HL-60/S4 treated with phorbol 12-myristate 13-acetate at 8.2 ng/mL for 4 days and 3 days (cell line): ENCODE results near the gene GAN.

Experiments
- in situ Hi-C: fragments of 300-500 bp; cut with MboI; formaldehyde crosslinking; loops from 2 replicates; pipeline ENCODE4 v1.15.0; 2022; ENCODE audit warnings: low sequenced_read_pairs

The GAN gene, protein sequence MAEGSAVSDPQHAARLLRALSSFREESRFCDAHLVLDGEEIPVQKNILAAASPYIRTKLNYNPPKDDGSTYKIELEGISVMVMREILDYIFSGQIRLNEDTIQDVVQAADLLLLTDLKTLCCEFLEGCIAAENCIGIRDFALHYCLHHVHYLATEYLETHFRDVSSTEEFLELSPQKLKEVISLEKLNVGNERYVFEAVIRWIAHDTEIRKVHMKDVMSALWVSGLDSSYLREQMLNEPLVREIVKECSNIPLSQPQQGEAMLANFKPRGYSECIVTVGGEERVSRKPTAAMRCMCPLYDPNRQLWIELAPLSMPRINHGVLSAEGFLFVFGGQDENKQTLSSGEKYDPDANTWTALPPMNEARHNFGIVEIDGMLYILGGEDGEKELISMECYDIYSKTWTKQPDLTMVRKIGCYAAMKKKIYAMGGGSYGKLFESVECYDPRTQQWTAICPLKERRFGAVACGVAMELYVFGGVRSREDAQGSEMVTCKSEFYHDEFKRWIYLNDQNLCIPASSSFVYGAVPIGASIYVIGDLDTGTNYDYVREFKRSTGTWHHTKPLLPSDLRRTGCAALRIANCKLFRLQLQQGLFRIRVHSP

DNA sequence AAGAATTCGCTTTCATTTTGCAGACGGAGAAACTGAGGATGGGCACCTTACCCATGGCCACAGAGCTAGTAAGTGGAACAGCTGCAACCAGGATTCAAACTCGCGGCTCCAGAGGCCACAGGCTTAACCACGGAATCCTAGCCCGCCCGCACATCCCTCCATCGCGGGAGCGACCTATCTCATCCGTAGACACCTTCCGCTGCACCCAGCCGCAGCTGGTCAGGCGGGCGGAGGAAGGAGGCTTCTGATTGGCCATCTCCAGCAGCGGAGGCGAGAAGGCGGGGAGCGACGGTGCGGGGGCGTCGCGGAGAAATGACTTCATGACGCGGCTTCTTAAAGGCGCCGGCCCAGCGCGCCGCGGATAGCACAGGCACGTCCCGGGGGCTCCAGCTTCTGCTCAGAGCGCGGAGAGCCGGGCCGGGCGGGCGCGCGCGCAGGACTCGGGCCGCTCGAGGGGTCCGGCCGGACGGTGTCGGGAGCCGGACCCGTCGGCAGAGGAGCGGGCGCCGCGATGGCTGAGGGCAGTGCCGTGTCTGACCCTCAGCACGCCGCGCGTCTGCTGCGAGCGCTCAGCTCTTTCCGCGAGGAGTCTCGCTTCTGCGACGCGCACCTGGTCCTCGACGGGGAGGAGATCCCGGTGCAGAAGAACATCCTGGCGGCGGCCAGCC, at the start of gene GAN:
TSS of gene GAN (plus strand) at position 360 of the 668 bp plus-strand sequence. CDS start at position 512, 152 bp downstream.
- in situ Hi-C loops = no loop called here

DNA sequence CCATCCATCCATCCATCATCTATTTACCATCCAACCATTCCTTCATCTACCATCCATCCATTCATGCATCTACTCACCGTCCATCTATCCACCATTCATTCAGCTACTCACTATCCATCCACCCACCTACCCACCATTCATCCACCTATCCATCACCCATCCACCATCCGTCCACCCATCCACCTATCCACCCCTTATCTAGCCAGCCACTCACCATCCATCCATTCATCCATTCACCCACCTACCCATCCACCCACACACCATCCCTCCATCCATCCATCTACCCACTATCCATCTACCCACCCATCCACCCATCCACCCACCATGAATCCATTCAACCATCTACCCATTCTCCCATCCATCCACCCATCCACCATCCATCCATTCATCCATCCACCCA, 49.7 kb upstream of the GAN start:
- in situ Hi-C loops = no loop called here

DNA sequence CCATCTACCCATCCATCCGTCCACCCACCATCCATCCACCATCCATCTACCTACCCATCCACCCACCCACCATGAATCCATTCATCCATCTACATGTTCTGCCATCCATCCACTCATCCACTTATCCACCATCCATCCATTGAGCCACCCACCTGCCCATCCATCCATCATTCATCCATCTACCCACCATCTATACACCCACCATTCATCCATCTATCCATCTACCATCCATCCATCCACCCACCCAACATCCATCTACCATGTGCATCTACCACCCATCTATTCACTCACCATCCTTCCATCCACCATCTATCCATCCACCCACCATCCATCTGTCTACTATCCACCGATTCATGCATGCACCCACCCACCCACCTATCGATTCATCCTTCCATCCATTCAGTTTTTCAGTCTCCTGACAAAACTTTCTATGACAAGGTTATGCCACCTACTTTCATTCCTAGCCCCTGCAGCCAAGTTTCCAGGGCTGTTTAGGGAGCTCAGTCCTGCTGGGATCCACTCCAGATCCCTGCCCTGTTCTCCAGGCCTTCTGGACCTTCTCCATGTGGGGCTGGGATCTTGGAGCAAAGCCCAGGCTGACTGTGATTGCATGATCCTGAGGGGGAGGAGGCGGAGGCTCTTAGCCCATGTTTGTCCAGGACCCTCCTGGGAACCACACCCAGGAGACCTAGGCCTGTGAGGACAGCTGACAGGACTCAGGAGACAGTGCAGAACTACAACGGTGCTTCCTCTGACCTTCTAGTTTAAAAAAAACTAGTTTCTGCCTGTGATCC, 48.9 kb upstream of the GAN start:
- in situ Hi-C loops = no loop called here

DNA sequence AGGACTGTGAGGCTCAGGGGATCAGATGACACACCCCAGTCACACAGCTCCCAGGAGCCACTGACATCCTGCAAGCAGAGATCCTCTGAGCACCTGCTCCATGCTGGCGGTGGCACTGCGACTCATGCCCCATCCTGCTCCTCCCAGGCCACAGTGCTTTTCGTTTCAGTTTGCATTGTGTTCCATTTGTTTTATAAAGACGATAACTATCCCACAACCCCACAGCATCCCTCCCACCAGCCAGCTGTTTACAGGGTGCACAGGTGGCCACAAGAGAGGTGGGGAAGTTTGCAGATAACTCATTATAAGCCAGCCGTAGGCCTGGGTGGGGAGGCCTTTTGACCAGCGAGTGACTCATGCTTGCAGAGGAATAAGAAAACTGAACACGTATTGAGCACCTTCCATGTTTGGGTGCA, 48.1 kb upstream of the GAN start:
- in situ Hi-C loops = no loop called here

DNA sequence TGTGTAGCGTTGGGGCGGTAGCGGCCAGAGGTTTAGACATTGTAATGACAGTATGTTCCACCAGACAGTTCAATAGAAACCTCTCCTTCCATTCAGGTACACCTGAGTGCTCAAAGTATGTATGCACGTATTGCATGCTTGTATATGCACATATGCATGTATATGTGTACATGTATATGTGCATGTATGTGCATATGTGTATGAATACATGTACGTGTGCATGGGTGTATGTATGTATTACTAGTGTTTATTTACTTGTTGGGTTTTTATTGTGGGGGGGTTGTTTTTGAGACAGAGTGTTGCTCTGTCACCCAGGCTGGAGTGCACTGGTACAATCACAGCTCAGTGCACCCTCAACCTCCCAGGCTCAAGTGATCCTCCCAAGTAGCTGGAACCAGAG, 46.3 kb upstream of the GAN start:
- in situ Hi-C loops = no loop called here

DNA sequence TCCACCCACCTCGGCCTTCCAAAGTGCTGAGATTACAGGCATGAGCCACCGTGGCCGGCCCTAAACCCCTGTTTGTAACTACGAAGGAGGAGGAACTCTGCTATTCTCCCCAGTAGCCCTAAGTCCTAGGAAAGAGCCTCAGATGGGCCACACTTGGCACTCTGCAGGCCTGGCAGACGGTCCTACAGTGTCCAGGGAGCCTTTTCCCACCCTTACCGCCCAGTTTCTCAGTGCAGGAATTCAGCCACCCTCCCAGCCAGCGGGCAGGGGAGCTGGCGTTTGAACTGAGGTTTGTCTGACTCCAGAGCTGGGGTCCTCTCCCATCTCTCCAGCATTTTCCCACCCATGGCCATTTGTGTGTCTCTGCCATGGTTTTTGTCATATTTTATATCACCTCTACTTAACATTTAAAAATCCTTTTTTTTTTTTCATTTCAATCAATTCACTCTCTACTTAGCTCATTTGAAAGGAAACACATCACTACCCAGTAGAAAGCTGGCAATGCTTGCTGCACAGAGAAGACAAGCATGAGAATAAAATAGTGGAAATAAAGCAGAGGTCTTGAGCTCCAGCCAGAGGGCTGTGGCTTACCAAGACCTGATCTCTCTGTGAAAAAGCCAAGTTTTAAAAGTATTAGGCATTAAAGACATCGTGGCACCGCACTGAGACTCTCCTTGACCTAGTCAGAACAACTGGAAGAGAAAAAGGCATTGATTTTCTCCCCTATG, 41.4 kb upstream of the GAN start:
- in situ Hi-C loops = no loop called here

DNA sequence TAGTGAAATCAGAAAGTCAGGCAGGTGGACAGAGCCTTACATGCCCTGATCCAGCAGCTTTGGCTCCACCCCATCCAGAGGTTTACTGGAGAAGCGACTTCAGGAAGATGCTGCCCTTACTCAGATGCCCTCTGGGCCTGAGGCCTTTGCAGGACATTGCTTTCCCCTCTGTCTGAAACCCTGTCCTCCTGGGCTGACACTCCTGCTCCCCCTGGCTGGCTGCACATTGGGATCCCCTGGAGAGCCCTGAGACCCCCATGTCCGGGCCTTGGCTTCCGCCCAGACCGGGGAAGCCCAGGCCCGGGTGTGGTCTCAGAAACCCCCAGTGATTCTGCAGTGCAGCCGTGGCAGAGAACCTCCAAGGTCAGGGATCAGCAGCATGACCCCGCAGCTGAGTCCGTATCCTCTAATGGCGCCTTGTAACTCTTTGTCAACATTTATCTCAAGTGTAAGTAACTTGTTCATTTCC, 39.7 kb upstream of the GAN start:
- in situ Hi-C loops = no loop called here

DNA sequence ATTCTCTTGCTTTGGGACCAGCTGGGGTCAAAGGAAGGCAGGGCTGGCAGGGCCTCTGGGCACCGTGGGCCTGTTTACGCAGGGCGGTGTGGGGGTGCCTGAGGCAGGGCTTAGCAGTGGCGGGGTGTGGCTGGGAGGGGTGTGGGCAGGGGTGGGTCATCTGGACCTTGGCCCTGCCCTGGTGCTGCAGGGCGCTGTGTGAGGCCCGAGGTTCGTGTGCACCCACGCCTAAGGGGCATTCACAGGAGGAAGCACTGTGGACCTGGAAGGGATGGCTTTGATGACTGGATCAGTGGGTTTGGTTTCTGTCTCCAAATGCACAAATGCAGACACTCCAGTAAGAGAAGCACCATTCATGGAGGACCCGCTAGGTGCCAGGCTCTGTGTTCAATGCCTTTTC, 39.0 kb upstream of the GAN start:
- in situ Hi-C loops = no loop called here

DNA sequence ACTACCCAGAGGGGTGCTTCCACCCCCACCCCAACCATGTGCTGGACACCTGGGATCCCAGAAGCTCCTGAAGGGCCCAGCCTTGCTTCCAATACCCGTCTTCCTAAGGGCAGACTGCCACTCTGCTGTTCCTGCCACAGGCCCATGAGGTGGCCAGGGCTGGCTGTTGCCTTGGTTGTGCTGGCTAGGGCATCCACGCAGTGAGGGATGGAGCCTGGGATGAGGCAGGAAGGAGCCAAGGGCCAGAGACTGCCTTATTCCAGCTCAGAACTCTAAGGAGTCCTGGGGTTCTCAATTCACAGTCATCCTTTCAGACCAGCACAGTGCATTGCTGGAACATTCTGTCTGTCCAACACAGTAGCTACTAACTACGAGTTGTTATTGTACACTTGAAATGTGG, 38.4 kb upstream of the GAN start:
- in situ Hi-C loops = no loop called here

DNA sequence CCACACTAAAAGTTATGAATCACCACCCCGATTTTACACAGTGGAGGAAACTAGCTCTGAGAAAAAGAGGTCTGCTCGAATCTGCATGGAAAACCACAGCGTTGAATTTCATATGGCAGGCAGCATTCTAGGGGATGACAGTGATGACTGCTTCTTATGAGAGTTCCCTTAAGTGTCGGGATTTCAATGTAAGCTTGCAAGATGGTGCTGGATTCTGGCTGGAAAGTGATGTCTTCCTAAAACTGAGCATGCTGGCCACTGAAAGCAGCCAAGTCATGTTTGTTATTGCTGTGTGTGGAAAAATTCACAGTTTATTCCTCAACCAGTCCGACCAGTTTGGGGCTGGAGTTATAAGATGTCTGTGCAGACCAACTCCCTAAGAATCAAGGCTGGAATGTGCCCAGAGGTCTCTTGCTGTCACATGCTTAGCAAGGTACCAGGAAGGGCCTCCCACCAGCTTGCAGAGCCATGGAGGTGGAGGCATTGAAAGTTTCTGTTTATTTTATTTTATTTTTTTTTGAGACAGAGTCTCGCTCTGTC, 37.2 kb upstream of the GAN start:
- in situ Hi-C loops = no loop called here

DNA sequence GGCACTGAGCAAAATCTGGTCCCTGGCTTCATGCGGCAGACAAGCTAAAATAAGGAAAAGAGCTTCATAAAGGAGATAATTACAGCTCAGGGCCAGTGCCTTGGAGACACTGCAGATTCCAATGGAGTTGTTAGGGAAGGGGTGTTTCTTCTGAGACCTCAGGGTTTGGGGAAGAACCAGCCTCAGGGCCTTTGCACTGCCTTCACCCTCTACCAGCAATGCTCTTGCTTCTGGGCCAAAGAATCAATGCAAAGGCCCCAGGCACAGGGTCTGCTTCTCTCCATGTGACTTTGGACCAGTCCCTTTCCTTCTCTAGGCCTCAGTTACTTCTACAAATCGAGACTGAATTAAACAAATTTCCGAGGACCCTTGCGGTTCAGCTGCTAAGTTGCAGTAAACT, 36.2 kb upstream of the GAN start:
- in situ Hi-C loops = no loop called here

DNA sequence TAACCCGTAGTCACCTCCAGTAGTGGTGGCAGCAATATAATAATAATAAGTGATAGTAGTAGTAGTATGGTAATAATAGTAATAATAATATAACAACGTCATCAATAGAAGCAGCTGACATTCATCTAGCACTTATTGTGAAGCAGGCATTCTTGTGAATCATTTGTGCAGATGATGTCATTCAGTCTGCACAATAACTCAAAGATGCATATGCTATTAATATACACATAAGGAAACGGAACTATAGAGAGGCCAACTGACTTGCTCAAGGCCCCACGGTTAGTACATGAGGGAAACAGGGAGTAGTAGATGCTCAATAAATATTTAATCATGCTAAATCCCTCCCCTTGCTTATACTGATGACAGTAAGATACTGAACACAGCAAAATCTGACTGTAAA, 35.4 kb upstream of the GAN start:
- in situ Hi-C loops = no loop called here

DNA sequence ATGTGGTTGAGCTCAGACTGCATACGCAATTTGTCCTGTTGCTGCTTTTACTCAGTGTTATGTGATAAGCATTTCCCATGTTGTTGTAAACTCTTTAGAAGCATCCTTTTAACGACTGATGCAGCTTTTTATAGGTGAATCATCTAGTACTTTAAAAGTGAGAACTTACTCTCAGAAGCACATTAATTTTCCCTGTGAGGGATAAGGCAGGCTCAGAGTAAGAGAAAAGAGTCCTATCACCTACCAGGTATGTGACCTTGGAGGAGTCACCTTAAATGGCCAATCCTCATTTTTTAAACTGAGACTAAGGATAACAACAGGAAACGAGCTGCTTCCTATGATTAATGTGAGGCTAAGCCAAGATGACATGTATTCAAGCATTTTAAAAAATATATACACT, 34.4 kb upstream of the GAN start:
- in situ Hi-C loops = no loop called here

DNA sequence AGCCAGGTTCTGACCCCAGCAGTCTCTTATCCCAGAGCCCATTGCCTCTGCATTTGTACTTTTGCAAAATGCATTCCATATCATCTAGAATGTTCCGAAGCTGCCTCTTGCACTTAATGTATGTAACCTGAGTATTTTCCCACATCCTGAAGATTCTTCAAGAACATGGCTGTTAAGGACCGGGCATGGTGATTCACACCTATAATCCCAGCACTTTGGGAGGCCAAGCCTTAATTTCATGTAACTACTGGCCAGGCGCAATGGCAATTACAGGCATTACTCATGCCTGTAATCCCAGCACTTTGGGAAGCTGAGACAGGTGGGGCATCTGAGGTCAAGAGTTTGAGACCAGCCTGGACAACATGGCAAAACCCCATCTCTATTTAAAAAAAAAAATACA, 31.7 kb upstream of the GAN start:
- in situ Hi-C loops = no loop called here

DNA sequence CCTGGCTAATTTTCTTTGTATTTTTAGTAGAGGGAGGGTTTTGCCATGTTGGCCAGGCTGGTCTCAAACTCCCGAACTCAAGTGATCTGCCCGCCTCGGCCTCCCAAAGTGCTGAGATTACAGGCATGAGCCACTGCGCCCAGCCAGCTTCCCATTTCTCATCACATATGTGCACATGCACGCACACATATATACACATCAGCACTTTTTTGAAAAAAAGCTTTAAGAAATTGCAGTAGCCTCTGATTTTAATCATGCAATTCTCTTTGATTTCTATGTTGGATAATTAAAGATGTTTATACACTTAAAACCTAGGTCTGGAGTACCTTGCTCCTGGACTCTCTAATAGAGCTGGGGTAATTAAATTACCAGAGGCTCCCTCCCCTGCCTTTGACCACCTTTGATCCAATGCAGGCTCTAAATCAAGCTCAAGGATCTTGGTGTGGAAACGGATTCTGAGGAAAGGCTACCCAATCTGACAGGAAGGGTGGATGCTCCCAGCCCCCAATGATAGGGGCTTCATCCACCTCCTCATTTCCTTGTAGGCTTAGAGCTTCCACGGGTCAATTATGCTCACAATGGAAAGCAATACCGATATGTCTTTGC, 29.7 kb upstream of the GAN start:
- in situ Hi-C loops = no loop called here

DNA sequence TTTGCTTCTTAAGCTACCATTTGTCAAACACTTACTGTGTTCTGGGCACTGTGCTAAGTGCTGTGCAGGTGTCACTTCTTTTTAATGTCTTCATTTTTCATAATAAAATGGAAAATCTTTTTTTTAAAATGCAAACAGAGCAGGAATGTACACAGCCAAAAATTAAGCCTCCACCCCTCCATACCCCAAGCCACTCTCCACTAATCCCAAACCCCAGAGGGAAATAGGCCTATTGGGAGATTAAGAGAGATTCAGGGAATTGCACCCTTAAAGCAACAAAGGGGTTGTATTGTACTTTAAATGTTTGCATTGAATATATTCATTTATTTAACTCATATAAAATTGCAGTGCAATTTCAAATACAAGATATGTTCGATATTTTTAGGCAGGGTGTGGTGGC, 28.6 kb upstream of the GAN start:
- in situ Hi-C loops = no loop called here

DNA sequence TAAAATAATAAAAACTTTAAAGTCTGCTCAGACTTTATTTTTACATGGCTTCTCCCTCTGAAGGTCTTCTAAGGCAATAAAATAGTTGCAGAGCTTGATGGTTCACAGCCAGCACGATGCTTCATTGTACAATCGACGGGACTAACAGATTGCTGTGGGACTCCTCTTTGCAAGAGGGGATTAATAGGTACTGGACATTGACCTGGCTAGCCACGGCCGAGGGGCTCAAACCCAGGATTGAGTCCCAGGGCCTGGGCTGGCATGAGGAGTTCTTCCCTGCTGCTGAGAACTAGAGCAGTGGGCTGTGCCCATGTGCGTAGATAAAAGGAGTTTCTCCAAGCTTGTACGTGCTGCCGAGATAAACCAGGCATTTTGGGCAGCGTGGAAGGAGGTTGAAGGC, 23.6 kb upstream of the GAN start:
- in situ Hi-C loops = no loop called here

DNA sequence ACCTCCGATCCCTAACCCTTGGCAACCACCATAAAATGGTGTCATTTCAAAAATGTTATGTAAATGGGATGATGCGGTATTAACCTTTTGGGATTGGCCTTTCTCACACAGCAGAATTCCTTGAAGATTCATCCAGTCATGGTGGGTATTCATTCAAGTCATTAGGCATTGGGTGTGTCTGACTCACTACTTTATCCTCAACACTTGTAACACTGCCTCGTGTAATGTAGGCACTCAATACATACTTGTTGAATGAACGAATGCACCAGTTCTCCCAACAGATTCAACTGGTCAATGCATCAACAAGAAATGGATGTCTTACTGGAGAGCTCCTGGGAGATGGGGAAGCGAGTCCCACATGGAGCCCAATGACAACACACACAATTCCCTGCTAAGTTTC, 21.8 kb upstream of the GAN start:
- in situ Hi-C loops = no loop called here

DNA sequence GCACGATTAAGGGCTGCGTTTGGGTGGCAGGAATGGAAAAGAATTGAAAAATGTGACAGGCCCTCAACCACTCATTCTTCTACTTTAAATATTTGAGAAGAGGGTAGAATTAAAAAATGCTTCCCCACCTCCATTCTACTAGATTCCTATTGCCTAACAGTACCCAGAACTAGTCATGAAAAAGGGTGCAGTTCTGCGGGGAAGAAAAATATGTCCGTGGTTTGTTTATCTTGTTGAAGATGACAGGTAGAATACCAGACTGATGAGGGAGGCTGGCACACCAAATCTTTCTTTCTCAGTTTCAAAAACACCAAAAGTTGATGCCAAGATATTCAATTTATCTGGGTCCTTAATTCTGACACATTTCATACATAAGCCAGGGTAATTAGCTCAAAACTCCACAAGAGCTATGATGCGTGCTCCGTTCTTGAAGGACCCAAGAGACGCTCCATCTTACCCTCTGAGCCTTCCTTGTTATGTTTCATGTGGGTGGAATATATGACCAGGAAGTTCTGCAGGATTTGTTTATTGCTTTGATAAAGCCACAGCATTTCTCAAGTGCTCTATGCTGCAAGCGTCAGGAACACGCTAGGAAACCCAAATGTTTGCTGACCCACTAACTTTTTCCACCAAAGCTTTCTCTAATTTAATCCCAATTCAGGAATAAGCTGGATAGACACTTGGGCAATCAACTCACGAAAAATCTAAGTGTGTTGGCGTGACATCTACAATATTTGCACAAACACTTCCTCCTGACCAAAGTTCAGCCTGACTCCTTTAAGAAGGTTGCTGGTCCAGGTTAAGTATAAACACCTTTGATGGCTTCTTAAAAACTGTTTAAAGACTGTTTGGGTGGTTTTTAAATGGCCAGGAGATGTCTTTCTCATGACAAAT, 20.6 kb upstream of the GAN start:
- in situ Hi-C loops = no loop called here
